Cerebellar nuclear complex (tissue), 1 donor: ENCODE data around the gene SALL4.
"Not testable (repeated sequence)": the region's sequence is repeated elsewhere in the genome, so short reads cannot be mapped to it uniquely, and the experiment has no call there.

Experiments
- DNase-seq, 2 experiments: peaks; one replicate each; lab custom pipeline; 2025; lab: John Stamatoyannopoulos, UW

Gene SALL4

DNA sequence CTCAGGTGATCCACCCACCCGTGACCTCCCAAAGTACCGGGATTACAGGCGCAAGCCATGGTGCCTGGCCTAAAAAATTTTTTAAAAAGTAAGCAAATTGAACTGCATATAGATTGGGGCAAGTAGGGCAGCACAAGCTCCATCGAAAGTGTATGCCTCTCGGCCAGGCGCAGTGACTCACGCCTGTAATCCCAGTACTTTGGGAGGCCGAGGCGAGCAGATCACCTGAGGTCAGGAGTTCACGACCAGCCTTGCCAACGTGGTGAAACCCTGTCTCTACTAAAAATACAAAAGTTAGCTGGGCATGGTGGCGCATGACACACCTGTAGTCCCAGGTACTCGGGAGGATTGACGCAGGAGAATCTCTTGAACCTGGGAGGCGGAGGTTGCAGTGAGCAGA, 64.1 kb downstream of the SALL4 start:
- DNase-seq: not testable (repeated sequence)

DNA sequence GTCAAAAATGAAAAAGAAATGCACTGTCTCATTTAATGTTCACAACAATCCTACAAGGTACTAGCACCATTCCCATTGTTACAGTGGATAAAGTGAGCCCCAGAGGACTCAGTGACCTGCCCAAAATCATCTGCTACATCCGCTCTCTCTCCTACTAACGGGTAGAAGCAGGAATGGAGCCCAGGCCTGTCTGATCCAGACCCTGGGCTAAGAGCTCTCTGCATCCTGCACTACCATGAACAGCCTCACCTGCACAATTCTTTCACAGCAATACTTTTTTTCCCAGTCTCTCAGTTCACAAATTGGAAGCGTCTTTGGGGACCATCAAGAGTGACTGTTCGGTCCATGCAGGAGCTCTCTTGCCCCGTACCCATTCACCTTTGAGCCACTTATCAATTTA, 65.4 kb downstream of the SALL4 start:
- DNase-seq: no peak

DNA sequence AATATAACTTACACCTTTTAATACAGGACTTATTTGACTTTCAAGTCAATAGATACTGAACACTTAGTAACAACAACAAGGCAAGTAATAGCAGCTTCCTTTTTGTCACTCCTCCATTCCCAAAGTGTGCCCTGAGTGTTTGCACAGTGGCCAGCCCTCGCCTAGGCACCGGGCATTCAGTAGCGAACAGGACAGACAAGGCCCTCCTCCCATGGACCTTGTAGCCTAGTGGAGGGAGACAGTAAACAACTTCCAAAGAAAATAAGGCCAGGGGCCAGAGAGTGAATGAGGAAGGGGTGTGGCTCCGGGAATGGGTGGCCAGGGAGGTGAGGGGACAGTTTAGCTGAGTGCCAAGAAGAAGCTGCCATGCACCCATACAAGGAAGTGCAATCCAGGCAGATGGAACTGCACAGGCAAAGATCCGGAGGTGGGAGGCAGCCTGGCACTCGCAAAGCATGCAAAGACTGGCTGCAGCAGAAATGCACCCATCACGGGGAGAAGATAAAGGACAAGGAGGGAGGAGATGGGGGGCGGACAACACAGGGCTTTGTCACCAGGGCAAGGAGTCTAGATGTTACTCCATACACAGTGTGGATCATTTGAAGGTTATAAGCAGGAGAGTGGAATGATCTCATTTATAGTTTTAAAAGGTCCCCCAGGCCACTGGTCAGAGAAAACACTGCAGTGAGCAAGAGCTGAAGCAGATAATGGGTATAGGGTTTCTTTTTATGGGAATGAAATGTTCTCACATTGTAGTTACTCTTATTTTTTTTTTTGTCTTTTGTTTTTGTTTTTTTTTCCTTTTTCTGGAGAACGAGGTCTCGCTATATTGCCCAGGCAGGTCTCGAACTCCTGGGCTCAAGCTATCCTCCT, 66.4 kb downstream of the SALL4 start:
- DNase-seq: no peak

DNA sequence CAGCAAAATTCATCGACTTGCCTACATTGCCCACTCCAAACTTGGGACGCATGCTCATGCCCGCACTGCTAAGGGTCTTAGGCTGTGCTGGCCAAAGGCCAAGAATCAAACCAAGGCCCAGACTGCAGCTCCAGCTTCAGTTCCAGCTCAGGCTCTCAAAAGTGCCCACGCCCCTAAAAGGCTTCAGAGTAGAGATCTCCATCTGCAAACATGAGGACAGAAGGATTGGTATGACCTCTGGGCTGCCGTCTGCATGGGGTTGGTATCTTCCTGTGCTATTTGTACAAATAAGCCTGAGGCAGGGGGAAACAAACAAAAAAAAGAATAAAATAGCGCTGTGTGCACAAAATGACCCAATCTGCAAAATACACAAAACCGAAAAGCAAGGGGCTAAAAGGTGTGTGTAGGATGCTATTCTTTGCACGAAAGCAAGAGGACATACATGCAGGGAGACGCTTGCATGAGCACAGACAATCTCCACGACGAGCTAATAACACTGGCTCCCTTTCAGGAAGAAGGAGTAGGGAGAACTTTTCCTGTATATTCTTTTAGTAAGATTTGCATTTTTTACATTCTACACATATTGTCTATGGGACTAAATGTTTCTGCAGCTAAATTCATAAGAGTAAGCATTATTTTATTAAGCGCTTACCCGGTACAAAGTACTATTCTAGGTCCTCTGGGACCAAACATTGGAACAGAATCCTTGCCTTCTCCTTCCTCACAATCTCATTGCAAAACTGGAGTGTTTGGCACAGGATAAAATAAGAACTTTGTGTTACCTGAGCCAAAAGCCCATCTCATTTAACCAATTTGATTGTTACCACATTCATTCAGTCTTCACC, 67.2 kb downstream of the SALL4 start:
- no peak for DNase-seq

DNA sequence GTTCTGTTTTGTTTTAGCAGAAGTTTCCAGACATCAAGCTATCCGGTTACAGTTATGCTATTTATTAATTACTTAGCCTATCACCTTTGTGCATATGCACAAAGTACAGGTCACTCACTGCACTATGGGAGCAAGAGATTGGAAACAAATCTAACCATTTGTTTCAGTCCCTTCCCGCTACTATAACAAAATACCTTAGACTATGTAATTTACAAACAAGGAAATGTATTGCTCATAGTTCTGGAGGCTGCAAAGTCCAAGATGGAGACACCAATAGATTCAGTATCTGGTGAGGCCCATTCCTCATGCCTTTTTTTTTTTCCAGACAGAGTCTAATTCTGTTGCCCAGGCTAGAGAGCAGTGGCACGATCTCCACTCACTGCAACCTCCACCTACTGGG, 69.3 kb downstream of the SALL4 start:
- DNase-seq: no peak
